HG03432 (cell line): ENCODE results near the gene LCOR.
"Not testable (repeated sequence)": the region's sequence is repeated elsewhere in the genome, so short reads cannot be mapped to it uniquely, and the experiment has no call there.

ENCODE experiments used
- ATAC-seq: cut with Tn5 transposase; IDR thresholded peaks from one replicate; pipeline ENCODE4 v1.9.1; 2021; ENCODE audit warnings: mild to moderate bottlenecking, moderate library complexity; ENCODE audit not compliant: unreplicated experiment

Gene LCOR

GRCh38 chr10:96831867-96832720 is at the start of gene LCOR:
Gene LCOR (plus strand): TSS chr10:96832298. CDS start chr10:96949058, 116,760 bp downstream.
- ATAC-seq, result peak; percentile 76

GRCh38 chr10:96784253-96784652 is 47.8 kb upstream of the LCOR start:
- ATAC-seq, result no peak

- ATAC-seq, result peak; percentile 55
Measured at GRCh38 chr10:96789571-96790108, 42.5 kb upstream of the LCOR start.

- no peak for ATAC-seq
Measured at GRCh38 chr10:96791902-96792301, 40.2 kb upstream of the LCOR start.

- ATAC-seq, result no peak
Measured at GRCh38 chr10:96794836-96795733, 37.0 kb upstream of the LCOR start.

- no peak for ATAC-seq
Measured at GRCh38 chr10:96797485-96797884, 34.6 kb upstream of the LCOR start.

GRCh38 chr10:96803288-96803664 is 28.8 kb upstream of the LCOR start:
- no peak for ATAC-seq

- no peak for ATAC-seq
Measured at GRCh38 chr10:96814264-96814663, 17.8 kb upstream of the LCOR start.

- ATAC-seq, result not testable (repeated sequence)
Measured at GRCh38 chr10:96818971-96819370, 13.1 kb upstream of the LCOR start.

- no peak for ATAC-seq
Measured at GRCh38 chr10:96820765-96821164, 11.3 kb upstream of the LCOR start.

GRCh38 chr10:96826438-96826837 is 5.7 kb upstream of the LCOR start:
- ATAC-seq, result no peak

- ATAC-seq, result no peak
Measured at GRCh38 chr10:96828609-96829008, 3.5 kb upstream of the LCOR start.

GRCh38 chr10:96829029-96829773 is 2.9 kb upstream of the LCOR start:
- no peak for ATAC-seq

GRCh38 chr10:96830511-96831199 is 1.4 kb upstream of the LCOR start:
- ATAC-seq, result no peak

- ATAC-seq, result no peak
Measured at GRCh38 chr10:96831200-96831866, 765 bp upstream of the LCOR start.

GRCh38 chr10:96832721-96833219 is 672 bp downstream of the LCOR start:
- peak; percentile 64 for ATAC-seq

GRCh38 chr10:96833220-96834001 is 1.3 kb downstream of the LCOR start:
- ATAC-seq, result peak; percentile 8

GRCh38 chr10:96834120-96834519 is 2.0 kb downstream of the LCOR start:
- ATAC-seq, result no peak

GRCh38 chr10:96835899-96836298 is 3.8 kb downstream of the LCOR start:
- ATAC-seq, result no peak
